ENCODE data around the gene THAP10. TPM values are rescaled to one million over a fixed set of nuclear protein-coding genes. Genes with fewer than 3 reads are reported as not detected.

THAP10 gene
- total and polyA plus RNA-seq, 2 donors (not counting 1 experiment from before 2014, with no cell fraction given): 0.07 to 0.37 TPM

- POLR2A ChIA-PET: no interaction called here
- H3K27ac ChIP-seq (ENCODE audit: low read length in 2 of 2): no peak overlapping the region
- no CpG with 5 or more reads among the region's 2 CpGs for WGBS (ENCODE audit: insufficient coverage)
- H3K4me1 Mint-ChIP-seq: no peaks in the 10 kb centered on the region
- peaks cover 0 to 2% (median 0%) of the 10 kb centered on the region in 4 experiments for H3K27me3 ChIP-seq (replicated peaks in 1 of 4; ENCODE audit: control extremely low read depth in 1 of 4, control insufficient read depth in 3 of 4, insufficient read depth in 4 of 4, low read length in 3 of 4)
- no peaks in the 10 kb centered on the region for H3K4me1 ChIP-seq (ENCODE audit: control insufficient read depth in 2 of 2, insufficient read depth in 2 of 2, low read length in 2 of 2)
- no peak overlapping the region for H3K9ac ChIP-seq (ENCODE audit: low read length)
- H2AFZ ChIP-seq (ENCODE audit: insufficient read depth, low read depth, low read length, poor library complexity, severe bottlenecking): no peak overlapping the region
- DNase-seq: no peak
- TF ChIP-seq CTCF (IDR thresholded peaks at IDR 0.05): no peak
- no peak for TF ChIP-seq EZH2 (IDR thresholded peaks at IDR 0.05; ENCODE audit: borderline replicate concordance, insufficient read depth, low read depth, low read length, poor library complexity, severe bottlenecking)
- no peak overlapping the region for H3K4me3 Mint-ChIP-seq
- peaks cover 26% of the 10 kb centered on the region for H3K27me3 Mint-ChIP-seq
- no peaks in the 10 kb centered on the region for H3K36me3 ChIP-seq (replicated peaks in 1 of 2; ENCODE audit: control extremely low read depth in 1 of 2, control insufficient read depth in 1 of 2, extremely low read depth in 1 of 2, insufficient read depth in 2 of 2, low read length in 1 of 2)
- no peaks in the 10 kb centered on the region for H3K9me3 ChIP-seq (ENCODE audit: control extremely low read depth in 1 of 3, control insufficient read depth in 2 of 3, insufficient read depth in 1 of 3, low read length in 2 of 3)
- no peak overlapping the region for H3K4me2 ChIP-seq (replicated peaks; ENCODE audit: low read depth, low read length, poor library complexity, severe bottlenecking)
- CTCF ChIA-PET: interaction anchor here (0.5 to 1.1 kb wide), 2 partner anchors 49 to 1660 kb away, joined by 3 to 4 read pairs; no protein-coding TSS in a partner anchor
- H3K9me3 Mint-ChIP-seq (ENCODE audit: insufficient read depth): no peaks in the 10 kb centered on the region
- intact Hi-C loops (cut with micrococcal nuclease): no loop called here
- no peaks in the 10 kb centered on the region for H4K20me1 ChIP-seq (ENCODE audit: control insufficient read depth, insufficient read depth, low read length, poor library complexity, severe bottlenecking)
- no peaks in the 10 kb centered on the region for H3K79me2 ChIP-seq (ENCODE audit: control insufficient read depth, insufficient read depth, low read length)
- H3K4me3 ChIP-seq (ENCODE audit: control extremely low read depth in 1 of 5, extremely low read depth in 1 of 5, insufficient read depth in 1 of 5, low read depth in 2 of 5, low read length in 4 of 5): no peak overlapping the region
- no peak overlapping the region for H3K27ac Mint-ChIP-seq
- no peak for ATAC-seq (ENCODE audit: low read depth)
These were observed 9.9 kb downstream of the THAP10 start for GRCh38 chr15:70882361-70882760.

- ChIA-PET POLR2A (no interaction called here), CTCF (no interaction called here)
- no peak overlapping the region for H3K27ac ChIP-seq (ENCODE audit: low read length in 2 of 2)
- no peaks in the 10 kb centered on the region for H3K36me3 ChIP-seq (replicated peaks in 1 of 2; ENCODE audit: control extremely low read depth in 1 of 2, control insufficient read depth in 1 of 2, extremely low read depth in 1 of 2, insufficient read depth in 2 of 2, low read length in 1 of 2)
- no peak for ATAC-seq (ENCODE audit: low read depth)
- H3K4me2 ChIP-seq (replicated peaks; ENCODE audit: low read depth, low read length, poor library complexity, severe bottlenecking): no peak overlapping the region
- no peaks in the 10 kb centered on the region for H3K9me3 ChIP-seq (ENCODE audit: control extremely low read depth in 1 of 3, control insufficient read depth in 2 of 3, insufficient read depth in 1 of 3, low read length in 2 of 3)
- no peak overlapping the region for H3K9ac ChIP-seq (ENCODE audit: low read length)
- Mint-ChIP-seq H3K4me1 (no peaks in the 10 kb centered on the region), H3K27me3 (peaks cover 33% of the 10 kb centered on the region), H3K9me3 (ENCODE audit: insufficient read depth) (no peaks in the 10 kb centered on the region), H3K4me3 (no peak overlapping the region), H3K27ac (no peak overlapping the region)
- no peaks in the 10 kb centered on the region for H4K20me1 ChIP-seq (ENCODE audit: control insufficient read depth, insufficient read depth, low read length, poor library complexity, severe bottlenecking)
- no peaks in the 10 kb centered on the region for H3K4me1 ChIP-seq (ENCODE audit: control insufficient read depth in 2 of 2, insufficient read depth in 2 of 2, low read length in 2 of 2)
- DNase-seq: no peak
- no peak overlapping the region for H3K4me3 ChIP-seq (ENCODE audit: control extremely low read depth in 1 of 5, extremely low read depth in 1 of 5, insufficient read depth in 1 of 5, low read depth in 2 of 5, low read length in 4 of 5)
- no peak for TF ChIP-seq EZH2 (IDR thresholded peaks at IDR 0.05; ENCODE audit: borderline replicate concordance, insufficient read depth, low read depth, low read length, poor library complexity, severe bottlenecking)
- TF ChIP-seq CTCF (IDR thresholded peaks at IDR 0.05): no peak
- peaks cover 0 to 3% (median 1%) of the 10 kb centered on the region in 4 experiments for H3K27me3 ChIP-seq (replicated peaks in 1 of 4; ENCODE audit: control extremely low read depth in 1 of 4, control insufficient read depth in 3 of 4, insufficient read depth in 4 of 4, low read length in 3 of 4)
- WGBS (ENCODE audit: insufficient coverage): no CpG with 5 or more reads among the region's 2 CpGs
- H2AFZ ChIP-seq (ENCODE audit: insufficient read depth, low read depth, low read length, poor library complexity, severe bottlenecking): no peak overlapping the region
- H3K79me2 ChIP-seq (ENCODE audit: control insufficient read depth, insufficient read depth, low read length): no peaks in the 10 kb centered on the region
- intact Hi-C loops (cut with micrococcal nuclease): no loop called here
These were observed 11.5 kb downstream of the THAP10 start for GRCh38 chr15:70880781-70881180.

Data from B cell (primary cell).